Measurements from ENCODE around the gene KCNMA1. TPM values are rescaled to one million over a fixed set of nuclear protein-coding genes. Genes with fewer than 3 reads are reported as not detected.

The KCNMA1 gene
- total and polyA plus RNA-seq, 10 of the 15 experiments (the other 5 are each of a cell fraction or from before 2014, with no cell fraction given) = 8.5 to 77.0 (median 21.3) TPM

- no peak for TF ChIP-seq CEBPZ (IDR thresholded peaks at IDR 0.05; ENCODE audit: low read depth, low read length)
- TF ChIP-seq TBL1XR1 (IDR thresholded peaks at IDR 0.05; ENCODE audit: low read depth, low read length) = no peak
- TF ChIP-seq ZNF384 (IDR thresholded peaks at IDR 0.05; ENCODE audit: borderline replicate concordance, low read depth, low read length) = no peak
- TF ChIP-seq HDGF (IDR thresholded peaks at IDR 0.05) = no peak
- TF ChIP-seq ZBTB11 (CRISPR knock-in tag; IDR thresholded peaks at IDR 0.05) = no peak
- TF ChIP-seq PKNOX1 (IDR thresholded peaks at IDR 0.05) = no peak
- TF ChIP-seq KAT2A (conservative IDR thresholded peaks at IDR 0.05; ENCODE audit: control insufficient read depth, low read depth, low read length) = no peak
- peak; percentile 53; the same call in 1 of the 2 replicates for TF ChIP-seq NFIC (IDR thresholded peaks at IDR 0.05; ENCODE audit: low read depth, low read length)
- 0 out of 2 replicates have a peak, but pooled peaks have one; percentile 18 for TF ChIP-seq JUNB (IDR thresholded peaks at IDR 0.05)
- no peak for TF ChIP-seq POLR2A (IDR thresholded peaks at IDR 0.05; ENCODE audit: low read depth, low read length)
- TF ChIP-seq TCF3 (IDR thresholded peaks at IDR 0.05; ENCODE audit: borderline replicate concordance, insufficient read depth, low read depth, low read length) = 0 out of 2 replicates have a peak, but pooled peaks have one; percentile 8
- no peak for TF ChIP-seq BMI1 (IDR thresholded peaks at IDR 0.05; ENCODE audit: borderline replicate concordance)
- peak; percentile 87; the same call in 1 of the 2 replicates for TF ChIP-seq ESRRA (IDR thresholded peaks at IDR 0.05; ENCODE audit: low read length)
- TF ChIP-seq E2F4 (IDR thresholded peaks at IDR 0.05; ENCODE audit: low read depth, low read length) = no peak
- TF ChIP-seq TARDBP (IDR thresholded peaks at IDR 0.05; ENCODE audit: borderline replicate concordance) = no peak
- no peak for TF ChIP-seq IRF3 (IDR thresholded peaks at IDR 0.05)
- TF ChIP-seq STAT1 (conservative IDR thresholded peaks at IDR 0.05) = no peak
- TF ChIP-seq EP300 (IDR thresholded peaks at IDR 0.05; ENCODE audit: borderline replicate concordance in 1 of 2, control insufficient read depth in 1 of 2, low read depth in 2 of 2, low read length in 2 of 2) = no peak
- peak; percentile 30; the same call in 1 of the 2 replicates for TF ChIP-seq RAD21 (IDR thresholded peaks at IDR 0.05; ENCODE audit: insufficient read depth, low read depth, low read length)
- no peak for TF ChIP-seq NFYA (IDR thresholded peaks at IDR 0.05; ENCODE audit: borderline replicate concordance, low read depth, low read length)
- peak; percentile 63; the same call in 1 of the 2 replicates for TF ChIP-seq FOXM1 (IDR thresholded peaks at IDR 0.05; ENCODE audit: low read depth, low read length)
These were observed 135.8 kb downstream of the KCNMA1 start (continued) for GRCh38 chr10:77501846-77502261.
